Stomach (tissue), 4 donors: Measurements from ENCODE around the gene TTC33.

Experiments used
- EP300 ChIP-seq: sonication (generic); formaldehyde crosslinking; IDR thresholded peaks from one replicate; pipeline ENCODE4 v1.6.1; 2017; ENCODE audit warnings: antibody characterized with exemption
- POLR2A ChIP-seq, 4 donors: fragments of 450-650 bp; IDR thresholded peaks; one replicate each; pipeline ENCODE4 v1.6.1; 2016; ENCODE audit warnings: antibody characterized with exemption in 4 of 4, control low read depth in 2 of 4, mild to moderate bottlenecking in 1 of 4, moderate library complexity in 1 of 4
- TF ChIP-seq, protein P1 (sequence below), 7 experiments: fragments of 450-650 bp in 4 of 7; fragments of 200-600 bp in 3 of 7; sonication (generic) in 3 of 7; IDR thresholded peaks; one replicate each; pipeline ENCODE4 v1.5.1; 2016 to 2019; ENCODE audit warnings: antibody characterized with exemption in 7 of 7, control low read depth in 2 of 7, mild to moderate bottlenecking in 1 of 7

DNA sequence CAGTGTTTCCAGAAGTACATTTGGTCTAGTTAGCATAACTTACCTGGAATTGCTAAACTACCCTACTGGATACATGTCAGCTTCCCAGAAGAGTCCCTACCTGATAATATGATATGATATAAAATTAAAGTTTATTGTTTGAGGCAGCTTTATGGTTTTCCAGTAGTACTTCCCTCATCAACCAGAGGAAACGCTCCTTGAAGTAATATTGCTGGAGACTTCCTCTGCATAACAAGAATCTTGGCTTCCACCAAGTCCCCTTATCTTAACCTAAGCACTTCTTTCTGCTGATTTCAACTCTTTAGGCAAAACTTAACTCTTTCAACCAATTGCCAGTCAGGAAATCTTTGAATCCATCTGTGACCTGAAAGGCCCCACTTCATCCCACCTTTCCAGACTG lies 290.3 kb downstream of the TTC33 start:
- TF ChIP-seq POLR2A (IDR thresholded peaks at IDR 0.05) (no peak), EP300 (no peak)
- TF ChIP-seq, protein P1, sequence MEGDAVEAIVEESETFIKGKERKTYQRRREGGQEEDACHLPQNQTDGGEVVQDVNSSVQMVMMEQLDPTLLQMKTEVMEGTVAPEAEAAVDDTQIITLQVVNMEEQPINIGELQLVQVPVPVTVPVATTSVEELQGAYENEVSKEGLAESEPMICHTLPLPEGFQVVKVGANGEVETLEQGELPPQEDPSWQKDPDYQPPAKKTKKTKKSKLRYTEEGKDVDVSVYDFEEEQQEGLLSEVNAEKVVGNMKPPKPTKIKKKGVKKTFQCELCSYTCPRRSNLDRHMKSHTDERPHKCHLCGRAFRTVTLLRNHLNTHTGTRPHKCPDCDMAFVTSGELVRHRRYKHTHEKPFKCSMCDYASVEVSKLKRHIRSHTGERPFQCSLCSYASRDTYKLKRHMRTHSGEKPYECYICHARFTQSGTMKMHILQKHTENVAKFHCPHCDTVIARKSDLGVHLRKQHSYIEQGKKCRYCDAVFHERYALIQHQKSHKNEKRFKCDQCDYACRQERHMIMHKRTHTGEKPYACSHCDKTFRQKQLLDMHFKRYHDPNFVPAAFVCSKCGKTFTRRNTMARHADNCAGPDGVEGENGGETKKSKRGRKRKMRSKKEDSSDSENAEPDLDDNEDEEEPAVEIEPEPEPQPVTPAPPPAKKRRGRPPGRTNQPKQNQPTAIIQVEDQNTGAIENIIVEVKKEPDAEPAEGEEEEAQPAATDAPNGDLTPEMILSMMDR (IDR thresholded peaks at IDR 0.05), result no peak
